ENCODE data around the gene IFNL1. TPM values are rescaled to one million over a fixed set of nuclear protein-coding genes. Genes with fewer than 3 reads are reported as not detected.
"Not testable (repeated sequence)": the region's sequence is repeated elsewhere in the genome, so short reads cannot be mapped to it uniquely, and the experiment has no call there.

IFNL1 gene
- polyA plus RNA-seq, 2 of the 4 experiments (the other 2 are of a cell fraction), result not detected

- Histone ChIP-seq H3K4me3 (no peak overlapping the region), H3K27ac (no peak overlapping the region), H3K4me2 (no peak overlapping the region), H3K9me3 (no peaks in the 10 kb centered on the region), H3K4me1 (no peaks in the 10 kb centered on the region)
- WGBS (ENCODE audit: missing lambda C conversion rate), result 48% methylated on average over 9 of the region's 9 CpGs
- DNase-seq (ENCODE audit: low read depth in 1 of 2, low spot score in 1 of 2) (peak in 1 of 2 experiments; percentile 41), ATAC-seq (peak; percentile 4 to 8; a peak in 2 of 6 replicates), FAIRE-seq (peak; percentile 32)
- ChIA-PET CTCF (interaction anchor here (0.9 to 1.4 kb wide), 5 partner anchors 19 to 302 kb away, joined by 3 to 4 read pairs (median 3); no protein-coding TSS in a partner anchor), POLR2A (no interaction called here)
- no peak for TF ChIP-seq CHD2 (IDR thresholded peaks at IDR 0.05; ENCODE audit: low read length, partially characterized antibody)
- no peak for TF ChIP-seq RFX5 (IDR thresholded peaks at IDR 0.05)
- TF ChIP-seq SMC3 (IDR thresholded peaks at IDR 0.05), result no peak
- TF ChIP-seq HOXB13 (CRISPR knock-in tag; IDR thresholded peaks at IDR 0.05; ENCODE audit: low read depth), result no peak
- no peak for TF ChIP-seq CHD4 (IDR thresholded peaks at IDR 0.05; ENCODE audit: borderline replicate concordance)
- no peak for TF ChIP-seq TFCP2L1 (CRISPR knock-in tag; IDR thresholded peaks at IDR 0.05)
- TF ChIP-seq RAD21 (conservative IDR thresholded peaks at IDR 0.05 in 1 of 2, IDR thresholded peaks at IDR 0.05 in 1 of 2), result no peak
- no peak for TF ChIP-seq ELK1 (IDR thresholded peaks at IDR 0.05; ENCODE audit: low read depth, low read length)
- TF ChIP-seq GATA3 (IDR thresholded peaks at IDR 0.05; ENCODE audit: borderline replicate concordance), result no peak
- no peak for TF ChIP-seq ZNF302 (CRISPR knock-in tag; IDR thresholded peaks at IDR 0.05)
- no peak for TF ChIP-seq ESRRA (IDR thresholded peaks at IDR 0.05; ENCODE audit: borderline replicate concordance, low read length)
- no peak for TF ChIP-seq HOXB5 (CRISPR knock-in tag; IDR thresholded peaks at IDR 0.05)
- no peak for TF ChIP-seq FOSB (CRISPR knock-in tag; IDR thresholded peaks at IDR 0.05)
- no peak for TF ChIP-seq JUNB (IDR thresholded peaks at IDR 0.05)
- TF ChIP-seq NPAS2 (CRISPR knock-in tag; IDR thresholded peaks at IDR 0.05; ENCODE audit: borderline replicate concordance), result no peak
- no peak for TF ChIP-seq FOSL2 (IDR thresholded peaks at IDR 0.05)
- no peak for TF ChIP-seq FOSL2 (CRISPR knock-in tag; IDR thresholded peaks at IDR 0.05)
- no peak for TF ChIP-seq POLR2AphosphoS2 (conservative IDR thresholded peaks at IDR 0.05; ENCODE audit: low read length)
- TF ChIP-seq EHMT2 (IDR thresholded peaks at IDR 0.05; ENCODE audit: low read depth), result no peak
- TF ChIP-seq ATOH8 (CRISPR knock-in tag; IDR thresholded peaks at IDR 0.05; ENCODE audit: low read depth), result no peak
Observed at GRCh38 chr19:39270036-39270871, 26.0 kb upstream of the IFNL1 start.

DNA sequence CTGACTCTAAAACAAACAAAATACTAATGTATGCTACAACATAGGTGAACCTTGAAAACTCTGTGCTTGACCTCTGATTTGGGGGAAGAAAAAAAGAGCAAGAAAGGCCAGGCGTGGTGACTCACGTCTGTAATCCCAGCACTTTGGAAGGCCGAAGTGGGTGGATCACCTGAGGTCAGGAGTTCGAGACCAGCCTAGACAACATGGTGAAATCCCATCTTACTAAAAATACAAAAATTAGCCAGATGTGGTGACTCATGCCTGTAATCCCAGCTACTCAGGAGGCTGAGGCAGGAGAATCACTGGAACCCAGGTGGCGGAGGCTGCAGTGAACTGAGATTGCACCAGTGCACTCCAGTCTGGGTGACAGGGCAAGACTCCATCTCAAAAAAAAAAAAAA is 22.3 kb upstream of the IFNL1 start:
- FAIRE-seq; POLR2A ChIA-PET; H3K4me1 ChIP-seq; H3K4me3 ChIP-seq; DNase-seq (ENCODE audit: low read depth in 1 of 2, low spot score in 1 of 2); H3K9me3 ChIP-seq; ATAC-seq; H3K4me2 ChIP-seq; H3K27ac ChIP-seq; TF ChIP-seq FOSL2 (IDR thresholded peaks at IDR 0.05): not testable (repeated sequence)
- WGBS (ENCODE audit: missing lambda C conversion rate), result 56% methylated on average over 5 of the region's 5 CpGs
- CTCF ChIA-PET, result interaction anchor here (0.6 to 2.3 kb wide), 12 partner anchors 8 to 1351 kb away, joined by 3 to 8 read pairs (median 4); partner anchors contain the start of gene SYCN
- TF ChIP-seq FOSL2 (CRISPR knock-in tag; IDR thresholded peaks at IDR 0.05), result peak; percentile 63

DNA sequence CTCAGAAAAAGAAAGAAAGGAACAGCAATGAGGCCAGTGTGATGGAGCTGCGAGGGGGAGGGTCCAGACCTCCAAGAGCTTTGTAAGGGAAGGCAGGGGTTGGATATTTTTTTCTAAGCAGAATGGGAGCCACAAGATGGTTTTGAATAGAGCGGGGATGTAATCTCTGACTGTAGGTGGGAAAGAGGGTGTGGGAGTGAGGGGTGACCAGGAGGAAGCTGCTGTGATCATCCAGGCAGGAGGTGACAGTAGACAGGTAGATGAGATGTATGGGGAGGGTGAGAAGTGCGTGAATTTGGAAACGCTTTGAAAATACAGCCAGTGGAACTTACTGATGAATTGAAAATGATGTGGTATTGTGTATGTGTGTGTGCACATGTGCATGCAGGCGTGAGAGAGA is 20.6 kb upstream of the IFNL1 start:
- no peak for FAIRE-seq
- WGBS (ENCODE audit: missing lambda C conversion rate), result 60% methylated on average over 5 of the region's 5 CpGs

More for the DNA sequence above, 20.6 kb upstream of the IFNL1 start:
- POLR2A ChIA-PET, result no interaction called here
- Histone ChIP-seq H3K27ac (no peak overlapping the region), H3K9me3 (no peaks in the 10 kb centered on the region), H3K4me1 (peaks cover 3% of the 10 kb centered on the region; the same call in 1 of the 3 replicates), H3K4me3 (no peak overlapping the region), H3K4me2 (no peak overlapping the region)
- DNase-seq (ENCODE audit: low read depth in 1 of 2, low spot score in 1 of 2), result no peak
- TF ChIP-seq MAZ (IDR thresholded peaks at IDR 0.05; ENCODE audit: borderline replicate concordance, low read depth, low read length) (no peak), RAD21 (conservative IDR thresholded peaks at IDR 0.05 in 1 of 2, IDR thresholded peaks at IDR 0.05 in 1 of 2) (no peak), MYC (IDR thresholded peaks at IDR 0.05; ENCODE audit: borderline replicate concordance, low read length) (no peak), CEBPB (IDR thresholded peaks at IDR 0.05) (no peak), EHF (CRISPR knock-in tag; IDR thresholded peaks at IDR 0.05) (no peak), KDM1A (IDR thresholded peaks at IDR 0.05; ENCODE audit: low read depth) (no peak)
- TF ChIP-seq, protein P1, sequence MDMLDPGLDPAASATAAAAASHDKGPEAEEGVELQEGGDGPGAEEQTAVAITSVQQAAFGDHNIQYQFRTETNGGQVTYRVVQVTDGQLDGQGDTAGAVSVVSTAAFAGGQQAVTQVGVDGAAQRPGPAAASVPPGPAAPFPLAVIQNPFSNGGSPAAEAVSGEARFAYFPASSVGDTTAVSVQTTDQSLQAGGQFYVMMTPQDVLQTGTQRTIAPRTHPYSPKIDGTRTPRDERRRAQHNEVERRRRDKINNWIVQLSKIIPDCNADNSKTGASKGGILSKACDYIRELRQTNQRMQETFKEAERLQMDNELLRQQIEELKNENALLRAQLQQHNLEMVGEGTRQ (IDR thresholded peaks at IDR 0.05), result no peak
- TF ChIP-seq, protein P2, sequence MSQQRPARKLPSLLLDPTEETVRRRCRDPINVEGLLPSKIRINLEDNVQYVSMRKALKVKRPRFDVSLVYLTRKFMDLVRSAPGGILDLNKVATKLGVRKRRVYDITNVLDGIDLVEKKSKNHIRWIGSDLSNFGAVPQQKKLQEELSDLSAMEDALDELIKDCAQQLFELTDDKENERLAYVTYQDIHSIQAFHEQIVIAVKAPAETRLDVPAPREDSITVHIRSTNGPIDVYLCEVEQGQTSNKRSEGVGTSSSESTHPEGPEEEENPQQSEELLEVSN (IDR thresholded peaks at IDR 0.05; ENCODE audit: borderline replicate concordance, low read depth), result no peak
- TF ChIP-seq, protein P3, sequence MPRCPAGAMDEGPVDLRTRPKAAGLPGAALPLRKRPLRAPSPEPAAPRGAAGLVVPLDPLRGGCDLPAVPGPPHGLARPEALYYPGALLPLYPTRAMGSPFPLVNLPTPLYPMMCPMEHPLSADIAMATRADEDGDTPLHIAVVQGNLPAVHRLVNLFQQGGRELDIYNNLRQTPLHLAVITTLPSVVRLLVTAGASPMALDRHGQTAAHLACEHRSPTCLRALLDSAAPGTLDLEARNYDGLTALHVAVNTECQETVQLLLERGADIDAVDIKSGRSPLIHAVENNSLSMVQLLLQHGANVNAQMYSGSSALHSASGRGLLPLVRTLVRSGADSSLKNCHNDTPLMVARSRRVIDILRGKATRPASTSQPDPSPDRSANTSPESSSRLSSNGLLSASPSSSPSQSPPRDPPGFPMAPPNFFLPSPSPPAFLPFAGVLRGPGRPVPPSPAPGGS (IDR thresholded peaks at IDR 0.05), result no peak
- CTCF ChIA-PET, result interaction anchor here (1.0 to 2.3 kb wide), 7 partner anchors 12 to 223 kb away, joined by 3 to 8 read pairs (median 6); partner anchors contain the start of gene IFNL1
- ATAC-seq, result no peak
